A549 treated with CORT108297 at 1 μM for 4 hours (cell line): ENCODE data around the gene NEDD1. TPM values are rescaled to one million over a fixed set of nuclear protein-coding genes. Genes with fewer than 3 reads are reported as not detected.

Experiments
- total RNA-seq: library from RNA; stranded (reverse); fragments of 200-300 nt; extraction: Qiagen RNA extraction; gene quantifications from 5 replicates; pipeline ENCODE4 v1.2.3, GENCODE V29; 2022

NEDD1 gene
- 16.3 to 24.2 TPM (median 20.6 TPM) in 5 replicates for total RNA-seq

GRCh38 chr12:96906849-96907670 lies at the start of gene NEDD1:
Gene NEDD1 (plus strand): TSS chr12:96907257. CDS start chr12:96909760, 2,503 bp downstream.

